T-helper 2 cell treated with Interferon-gamma antibody and Interleukin-4, amounts not matched to agents 5 μg/mL and 100 μg/mL, for 36 hours (primary cell): ENCODE measurements around the gene OR1A2.
"Not testable (repeated sequence)": the region's sequence is repeated elsewhere in the genome, so short reads cannot be mapped to it uniquely, and the experiment has no call there.

Experiments used
- DNase-seq: peaks from one replicate; pipeline ENCODE4 v3.0.0; 2021; ENCODE audit warnings: low spot score
- H3K27ac Mint-ChIP-seq: one replicate; pipeline ENCODE4 v1.8.0; 2021; ENCODE audit warnings: mild to moderate bottlenecking, mixed read lengths
- H3K27me3 Mint-ChIP-seq: one replicate; pipeline ENCODE4 v1.8.0; 2021; ENCODE audit warnings: low read depth, mixed read lengths
- H3K36me3 Mint-ChIP-seq: one replicate; pipeline ENCODE4 v1.8.0; 2021; ENCODE audit warnings: low read depth, mixed read lengths
- H3K4me1 Mint-ChIP-seq: one replicate; pipeline ENCODE4 v1.8.0; 2021; ENCODE audit warnings: low read depth, mixed read lengths
- H3K4me3 Mint-ChIP-seq: one replicate; pipeline ENCODE4 v1.8.0; 2022; ENCODE audit warnings: mild to moderate bottlenecking, moderate library complexity, mixed read lengths
- H3K9me3 Mint-ChIP-seq: one replicate; pipeline ENCODE4 v1.8.0; 2021; ENCODE audit warnings: mixed read lengths

The OR1A2 gene

GRCh38 chr17:3197219-3197618, at the start of gene OR1A2:
OR1A2 (plus strand) TSS chr17:3197519; CDS start chr17:3197519, 0 bp downstream.
- peaks cover 4% of the 10 kb centered on the region for H3K9me3 Mint-ChIP-seq
- H3K36me3 Mint-ChIP-seq: no peaks in the 10 kb centered on the region
- H3K4me3 Mint-ChIP-seq: no peak within 1 kb of the TSS
- H3K27me3 Mint-ChIP-seq: no peaks in the 10 kb centered on the region
- no peaks in the 10 kb centered on the region for H3K4me1 Mint-ChIP-seq
- no peak within 1 kb of the TSS for H3K27ac Mint-ChIP-seq
- DNase-seq: no peak

- no peak for DNase-seq
- Mint-ChIP-seq H3K27ac (no peak overlapping the region), H3K27me3 (peaks cover 3% of the 10 kb centered on the region), H3K36me3 (no peaks in the 10 kb centered on the region), H3K9me3 (no peaks in the 10 kb centered on the region), H3K4me3 (no peak overlapping the region), H3K4me1 (no peaks in the 10 kb centered on the region)
Observed at GRCh38 chr17:3157218-3157617, 40.1 kb upstream of the OR1A2 start.

GRCh38 chr17:3167574-3167973, 29.7 kb upstream of the OR1A2 start:
- no peaks in the 10 kb centered on the region for H3K4me1 Mint-ChIP-seq
- H3K27me3 Mint-ChIP-seq: no peaks in the 10 kb centered on the region
- H3K36me3 Mint-ChIP-seq: no peaks in the 10 kb centered on the region
- DNase-seq: no peak
- H3K27ac Mint-ChIP-seq: no peak overlapping the region
- no peak overlapping the region for H3K4me3 Mint-ChIP-seq
- H3K9me3 Mint-ChIP-seq: peaks cover 5% of the 10 kb centered on the region

GRCh38 chr17:3189961-3190360, 7.4 kb upstream of the OR1A2 start:
- no peaks in the 10 kb centered on the region for H3K4me1 Mint-ChIP-seq
- no peak for DNase-seq
- H3K27ac Mint-ChIP-seq: no peak overlapping the region
- no peaks in the 10 kb centered on the region for H3K36me3 Mint-ChIP-seq
- H3K9me3 Mint-ChIP-seq: no peaks in the 10 kb centered on the region
- H3K27me3 Mint-ChIP-seq: peaks cover 2% of the 10 kb centered on the region
- no peak overlapping the region for H3K4me3 Mint-ChIP-seq

GRCh38 chr17:3207367-3207766, 10.0 kb downstream of the OR1A2 start, which contains the start of gene OR1A1:
OR1A1 (plus strand) TSS chr17:3207667; CDS start chr17:3215621, 7,954 bp downstream.
- H3K4me1 Mint-ChIP-seq: no peaks in the 10 kb centered on the region
- no peak for DNase-seq
- H3K27ac Mint-ChIP-seq: no peak within 1 kb of the TSS
- H3K27me3 Mint-ChIP-seq: peaks cover under 1% of the 10 kb centered on the region
- no peaks in the 10 kb centered on the region for H3K9me3 Mint-ChIP-seq
- no peak within 1 kb of the TSS for H3K4me3 Mint-ChIP-seq
- no peaks in the 10 kb centered on the region for H3K36me3 Mint-ChIP-seq

- DNase-seq: no peak
- no peak overlapping the region for H3K27ac Mint-ChIP-seq
- H3K4me1 Mint-ChIP-seq: no peaks in the 10 kb centered on the region
- H3K9me3 Mint-ChIP-seq: peaks cover under 1% of the 10 kb centered on the region
- peaks cover 3% of the 10 kb centered on the region for H3K27me3 Mint-ChIP-seq
- no peaks in the 10 kb centered on the region for H3K36me3 Mint-ChIP-seq
- H3K4me3 Mint-ChIP-seq: no peak overlapping the region
Observed at GRCh38 chr17:3208484-3208883, 11.2 kb downstream of the OR1A2 start.

GRCh38 chr17:3213001-3213400, 15.7 kb downstream of the OR1A2 start:
- Mint-ChIP-seq H3K36me3 (no peaks in the 10 kb centered on the region), H3K4me1 (no peaks in the 10 kb centered on the region), H3K4me3 (no peak overlapping the region), H3K27me3 (peaks cover 3% of the 10 kb centered on the region), H3K9me3 (peaks cover 13% of the 10 kb centered on the region), H3K27ac (no peak overlapping the region)
- no peak for DNase-seq

GRCh38 chr17:3213587-3213986, 16.3 kb downstream of the OR1A2 start:
- no peaks in the 10 kb centered on the region for H3K4me1 Mint-ChIP-seq
- H3K27me3 Mint-ChIP-seq: peaks cover 3% of the 10 kb centered on the region
- H3K4me3 Mint-ChIP-seq: no peak overlapping the region
- no peak for DNase-seq
- H3K27ac Mint-ChIP-seq: no peak overlapping the region
- H3K9me3 Mint-ChIP-seq: peaks cover 16% of the 10 kb centered on the region
- H3K36me3 Mint-ChIP-seq: no peaks in the 10 kb centered on the region

GRCh38 chr17:3219978-3220377, 22.7 kb downstream of the OR1A2 start:
- not testable (repeated sequence) for H3K4me1 Mint-ChIP-seq, H3K27me3 Mint-ChIP-seq, H3K4me3 Mint-ChIP-seq, H3K27ac Mint-ChIP-seq, DNase-seq, H3K36me3 Mint-ChIP-seq
- H3K9me3 Mint-ChIP-seq: peaks cover 12% of the 10 kb centered on the region

GRCh38 chr17:3221850-3222249, 24.5 kb downstream of the OR1A2 start:
- Mint-ChIP-seq H3K9me3 (peaks cover 9% of the 10 kb centered on the region), H3K36me3 (no peaks in the 10 kb centered on the region), H3K4me3 (peak overlapping the region; percentile 72), H3K4me1 (peaks cover 10% of the 10 kb centered on the region), H3K27ac (no peak overlapping the region), H3K27me3 (peaks cover 3% of the 10 kb centered on the region)
- no peak for DNase-seq

- H3K4me1 Mint-ChIP-seq: peaks cover 10% of the 10 kb centered on the region
- H3K36me3 Mint-ChIP-seq: no peaks in the 10 kb centered on the region
- H3K4me3 Mint-ChIP-seq: peak overlapping the region; percentile 72
- DNase-seq: no peak
- H3K27me3 Mint-ChIP-seq: peaks cover 3% of the 10 kb centered on the region
- H3K27ac Mint-ChIP-seq: peak overlapping the region; percentile 60
- peaks cover 3% of the 10 kb centered on the region for H3K9me3 Mint-ChIP-seq
Observed at GRCh38 chr17:3222505-3222904, 25.2 kb downstream of the OR1A2 start.

GRCh38 chr17:3224721-3225352, 27.5 kb downstream of the OR1A2 start:
- not testable (repeated sequence) for H3K27ac Mint-ChIP-seq, H3K4me3 Mint-ChIP-seq, H3K4me1 Mint-ChIP-seq, H3K36me3 Mint-ChIP-seq, H3K27me3 Mint-ChIP-seq, H3K9me3 Mint-ChIP-seq, DNase-seq

- not testable (repeated sequence) for H3K9me3 Mint-ChIP-seq, H3K36me3 Mint-ChIP-seq, H3K4me1 Mint-ChIP-seq, DNase-seq, H3K4me3 Mint-ChIP-seq, H3K27ac Mint-ChIP-seq, H3K27me3 Mint-ChIP-seq
Observed at GRCh38 chr17:3232300-3232699, 35.0 kb downstream of the OR1A2 start.

GRCh38 chr17:3238685-3239084, 41.4 kb downstream of the OR1A2 start:
- not testable (repeated sequence) for H3K4me3 Mint-ChIP-seq, DNase-seq, H3K4me1 Mint-ChIP-seq

GRCh38 chr17:3241044-3241443, 43.7 kb downstream of the OR1A2 start:
- not testable (repeated sequence) for H3K36me3 Mint-ChIP-seq, H3K4me1 Mint-ChIP-seq, H3K9me3 Mint-ChIP-seq, H3K27me3 Mint-ChIP-seq, H3K27ac Mint-ChIP-seq, DNase-seq, H3K4me3 Mint-ChIP-seq

More at GRCh38 chr17:3238685-3239084, 41.4 kb downstream of the OR1A2 start:
- not testable (repeated sequence) for H3K27ac Mint-ChIP-seq, H3K27me3 Mint-ChIP-seq, H3K9me3 Mint-ChIP-seq, H3K36me3 Mint-ChIP-seq
